GM18951 (cell line): ENCODE measurements around the gene NPFFR2.
"Not testable (repeated sequence)": the region's sequence is repeated elsewhere in the genome, so short reads cannot be mapped to it uniquely, and the experiment has no call there.

Experiments
- POLR2A ChIP-seq: IDR thresholded peaks from 4 replicates; pipeline ENCODE4 v1.6.1; 2011; ENCODE audit warnings: mild to moderate bottlenecking; ENCODE audit not compliant: insufficient read length, insufficient read depth; ENCODE audit errors: extremely low read depth
- in situ Hi-C: fragments of 300-500 bp; cut with MboI; formaldehyde crosslinking; loops from one replicate; pipeline ENCODE4 v1.12.0; 2022; ENCODE audit warnings: low sequenced_read_pairs, mixed read lengths, inconsistent platforms; ENCODE audit not compliant: unreplicated experiment

The NPFFR2 gene

GRCh38 chr4:72077346-72077745 lies 45.5 kb downstream of the NPFFR2 start:
- in situ Hi-C loops: no loop called here
- TF ChIP-seq POLR2A: no peak

- in situ Hi-C loops: no loop called here
- TF ChIP-seq POLR2A: no peak
Observed at GRCh38 chr4:72084587-72085011, 52.8 kb downstream of the NPFFR2 start.

GRCh38 chr4:72090606-72091005 lies 58.8 kb downstream of the NPFFR2 start:
- in situ Hi-C loops: not testable (repeated sequence)

- in situ Hi-C loops: no loop called here
- no peak for TF ChIP-seq POLR2A
Observed at GRCh38 chr4:72094059-72094797, 62.4 kb downstream of the NPFFR2 start.

- in situ Hi-C loops: no loop called here
Observed at GRCh38 chr4:72107456-72107855, 75.7 kb downstream of the NPFFR2 start.

GRCh38 chr4:72109364-72109763 lies 77.6 kb downstream of the NPFFR2 start:
- in situ Hi-C loops: no loop called here
- no peak for TF ChIP-seq POLR2A

More at GRCh38 chr4:72107456-72107855, 75.7 kb downstream of the NPFFR2 start:
- no peak for TF ChIP-seq POLR2A

GRCh38 chr4:72109959-72110497 lies 78.2 kb downstream of the NPFFR2 start:
- TF ChIP-seq POLR2A: no peak
- in situ Hi-C loops: no loop called here

GRCh38 chr4:72110886-72111285 lies 79.1 kb downstream of the NPFFR2 start:
- in situ Hi-C loops: no loop called here
- no peak for TF ChIP-seq POLR2A

- in situ Hi-C loops: no loop called here
- TF ChIP-seq POLR2A: no peak
Observed at GRCh38 chr4:72111863-72112262, 80.1 kb downstream of the NPFFR2 start.

- TF ChIP-seq POLR2A: no peak
- in situ Hi-C loops: no loop called here
Observed at GRCh38 chr4:72112514-72113156, 80.8 kb downstream of the NPFFR2 start.

GRCh38 chr4:72118017-72118416 lies 86.2 kb downstream of the NPFFR2 start:
- in situ Hi-C loops: no loop called here
- TF ChIP-seq POLR2A: no peak

GRCh38 chr4:72119946-72120345 lies 88.1 kb downstream of the NPFFR2 start:
- in situ Hi-C loops: no loop called here
- no peak for TF ChIP-seq POLR2A

- no peak for TF ChIP-seq POLR2A
- in situ Hi-C loops: no loop called here
Observed at GRCh38 chr4:72128741-72129140, 96.9 kb downstream of the NPFFR2 start.

- no peak for TF ChIP-seq POLR2A
- in situ Hi-C loops: no loop called here
Observed at GRCh38 chr4:72136429-72136828, 104.6 kb downstream of the NPFFR2 start.

- in situ Hi-C loops: not testable (repeated sequence)
Observed at GRCh38 chr4:72139997-72140396, 108.2 kb downstream of the NPFFR2 start.
